GM23338 (cell line): ENCODE measurements around the gene AP3M1. TPM values are rescaled to one million over a fixed set of nuclear protein-coding genes. Genes with fewer than 3 reads are reported as not detected.
A peak's percentile ranks its signal among the peaks of the same experiment; 100 is the strongest.

Experiments used
- ATAC-seq: fragments of 200-7000 bp; cut with Tn5 transposase; 3 replicates; pipeline ENCODE4 v1.9.1; 2020
- DNase-seq: peaks from one replicate; pipeline ENCODE4 v3.0.0-alpha.2; 2015; ENCODE audit warnings: low spot score
- H2AFZ ChIP-seq: fragments of 200-600 bp; sonication (generic); 2 replicates; pipeline ENCODE4 v1.8.0; 2016; ENCODE audit warnings: antibody characterized with exemption, mild to moderate bottlenecking, moderate library complexity
- H3F3A ChIP-seq: fragments of 200-600 bp; sonication (generic); replicated peaks from 2 replicates; pipeline ENCODE4 v1.8.0; 2017; ENCODE audit warnings: antibody characterized with exemption, mixed run types, low read depth
- H3K27ac ChIP-seq: fragments of 200-600 bp; sonication (generic); 2 replicates; pipeline ENCODE4 v1.6.1; 2016; ENCODE audit warnings: low read depth
- H3K27me3 ChIP-seq: fragments of 200-600 bp; sonication (generic); 2 replicates; pipeline ENCODE4 v1.8.0; 2016; ENCODE audit warnings: mild to moderate bottlenecking, mixed run types, moderate library complexity; ENCODE audit not compliant: insufficient read depth
- H3K36me3 ChIP-seq: fragments of 200-600 bp; sonication (generic); 2 replicates; pipeline ENCODE4 v1.8.0; 2016; ENCODE audit warnings: mild to moderate bottlenecking; ENCODE audit not compliant: insufficient read depth
- H3K4me1 ChIP-seq: fragments of 200-600 bp; sonication (generic); 2 replicates; pipeline ENCODE4 v1.8.0; 2016; ENCODE audit warnings: mild to moderate bottlenecking, moderate library complexity; ENCODE audit not compliant: insufficient read depth
- H3K4me2 ChIP-seq: fragments of 200-600 bp; sonication (generic); 2 replicates; pipeline ENCODE4 v1.7.1; 2017; ENCODE audit warnings: mixed run types
- H3K4me3 ChIP-seq: fragments of 200-600 bp; sonication (generic); 2 replicates; pipeline ENCODE4 v1.6.1; 2016; ENCODE audit warnings: mixed run types
- H3K79me2 ChIP-seq: fragments of 200-600 bp; sonication (generic); replicated peaks from 2 replicates; pipeline ENCODE4 v1.8.0; 2017; ENCODE audit warnings: mild to moderate bottlenecking; ENCODE audit not compliant: insufficient read depth
- H3K9me2 ChIP-seq: fragments of 200-600 bp; sonication (generic); 2 replicates; pipeline ENCODE4 v1.8.0; 2017; ENCODE audit not compliant: insufficient read depth
- H4K20me1 ChIP-seq: fragments of 200-600 bp; sonication (generic); replicated peaks from 2 replicates; pipeline ENCODE4 v1.8.0; 2017; ENCODE audit warnings: mild to moderate bottlenecking; ENCODE audit not compliant: insufficient read depth
- H3K27ac Mint-ChIP-seq: 2 replicates; pipeline ENCODE4 v1.8.0; 2020; ENCODE audit warnings: inconsistent platforms, mild to moderate bottlenecking, moderate library complexity, mixed read lengths
- H3K27me3 Mint-ChIP-seq: 3 replicates; pipeline ENCODE4 v1.8.0; 2022; ENCODE audit warnings: low read depth, mild to moderate bottlenecking, moderate library complexity, mixed read lengths, inconsistent platforms; ENCODE audit not compliant: insufficient read depth, poor library complexity
- H3K36me3 Mint-ChIP-seq: 3 replicates; pipeline ENCODE4 v1.8.0; 2021; ENCODE audit warnings: low read depth, mild to moderate bottlenecking, inconsistent platforms, moderate library complexity, mixed read lengths
- H3K4me1 Mint-ChIP-seq: 3 replicates; pipeline ENCODE4 v1.8.0; 2020; ENCODE audit warnings: mild to moderate bottlenecking, inconsistent platforms, mixed read lengths
- H3K4me3 Mint-ChIP-seq: 3 replicates; pipeline ENCODE4 v1.8.0; 2021; ENCODE audit warnings: moderate library complexity, mild to moderate bottlenecking, inconsistent platforms, mixed read lengths
- H3K9me3 Mint-ChIP-seq: 3 replicates; pipeline ENCODE4 v1.8.0; 2020; ENCODE audit warnings: moderate library complexity, mild to moderate bottlenecking, inconsistent platforms, mixed read lengths
- ETS1 ChIP-seq: IDR thresholded peaks from 2 replicates; pipeline ENCODE4 v1.6.1; 2016; ENCODE audit warnings: antibody characterized with exemption
- EZH2 ChIP-seq: fragments of 200-600 bp; sonication (generic); IDR thresholded peaks from one replicate; pipeline ENCODE4 v1.8.0; 2017; ENCODE audit warnings: antibody characterized with exemption, mild to moderate bottlenecking, low read depth; ENCODE audit not compliant: unreplicated experiment
- EZH2phosphoT487 ChIP-seq: fragments of 200-600 bp; sonication (generic); IDR thresholded peaks from one replicate; pipeline ENCODE4 v1.8.1; 2018; ENCODE audit warnings: antibody characterized with exemption; ENCODE audit not compliant: unreplicated experiment
- JUNB ChIP-seq: IDR thresholded peaks from one replicate; pipeline ENCODE4 v1.6.1; 2016; ENCODE audit warnings: antibody characterized with exemption; ENCODE audit not compliant: unreplicated experiment
- NANOG ChIP-seq: IDR thresholded peaks from 2 replicates; pipeline ENCODE4 v1.6.1; 2016; ENCODE audit warnings: antibody characterized with exemption, borderline replicate concordance
- POLR2AphosphoS5 ChIP-seq: IDR thresholded peaks from 2 replicates; pipeline ENCODE4 v1.6.1; 2016; ENCODE audit warnings: antibody characterized with exemption, low read depth
- REST ChIP-seq: IDR thresholded peaks from one replicate; pipeline ENCODE4 v1.6.1; 2018; ENCODE audit warnings: antibody characterized with exemption; ENCODE audit not compliant: unreplicated experiment
- STAT1 ChIP-seq: IDR thresholded peaks from one replicate; pipeline ENCODE4 v1.6.1; 2016; ENCODE audit warnings: antibody characterized with exemption; ENCODE audit not compliant: unreplicated experiment
- ZNF331 ChIP-seq: fragments of 250-450 bp; sonication (Bioruptor Pico); IDR thresholded peaks from 2 replicates; pipeline ENCODE4 v1.5.0; 2020; ENCODE audit warnings: low read depth, mild to moderate bottlenecking, moderate library complexity
- ZNF462 ChIP-seq: fragments of 250-450 bp; sonication (Bioruptor Pico); IDR thresholded peaks from 2 replicates; pipeline ENCODE4 v1.5.0; 2020; ENCODE audit warnings: mild to moderate bottlenecking, moderate library complexity
- polyA plus RNA-seq: library from polyadenylated mRNA; unstranded; fragments of >200 nt; fragmentation: Nextera tagmentation; extraction: Ambion mirVana; gene quantifications from 2 replicates; pipeline ENCODE4 v1.2.1, GENCODE V29; 2016
- total RNA-seq: library from RNA; depleted of rRNA; stranded (reverse); fragments of >200 nt; shearing (Covaris generic); gene quantifications from 2 replicates; pipeline ENCODE4 v1.2.3, GENCODE V29; 2014

AP3M1 gene
- total and polyA plus RNA-seq, 2 experiments from 2014 or later: 13.8 to 41.7 TPM

- TF ChIP-seq ETS1 (no peak), STAT1 (no peak), ZNF462 (CRISPR knock-in tag) (no peak)
Measured at GRCh38 chr10:74118804-74119203, 31.8 kb downstream of the AP3M1 start (continued).

GRCh38 chr10:74117738-74118137 lies 32.9 kb downstream of the AP3M1 start:
- Mint-ChIP-seq H3K4me1 (no peaks in the 10 kb centered on the region), H3K36me3 (peaks cover 89% of the 10 kb centered on the region), H3K27ac (no peak overlapping the region), H3K27me3 (peaks cover 5% of the 10 kb centered on the region), H3K4me3 (no peak overlapping the region), H3K9me3 (no peaks in the 10 kb centered on the region)
- H4K20me1 ChIP-seq: peaks cover 21% of the 10 kb centered on the region
- H3K36me3 ChIP-seq: peaks cover 53% of the 10 kb centered on the region
- H3K79me2 ChIP-seq: 0 out of 2 replicates have a peak, but pooled peaks cover 3% of the 10 kb centered on the region
- H3K9me2 ChIP-seq: no peaks in the 10 kb centered on the region
- H3F3A ChIP-seq: peaks cover 29% of the 10 kb centered on the region
- no peak for ATAC-seq
- peak overlapping the region; percentile 66; the same call in 1 of the 2 replicates for H3K27ac ChIP-seq
- no peaks in the 10 kb centered on the region for H3K27me3 ChIP-seq
- no peak overlapping the region for H3K4me3 ChIP-seq
- H2AFZ ChIP-seq: no peak overlapping the region
- no peaks in the 10 kb centered on the region for H3K4me1 ChIP-seq
- no peak overlapping the region for H3K4me2 ChIP-seq
- no peak for DNase-seq
- TF ChIP-seq ZNF331 (CRISPR knock-in tag) (no peak), NANOG (no peak), ETS1 (no peak), JUNB (no peak), REST (no peak), EZH2 (no peak), EZH2phosphoT487 (no peak), POLR2AphosphoS5 (no peak)
